Peyer's patch (tissue), 4 donors: ENCODE results near the gene BRCA1.

ENCODE experiments used
- CTCF ChIP-seq, 6 experiments: fragments of 450-650 bp in 4 of 6; fragments of 200-600 bp in 2 of 6; sonication (generic) in 1 of 6; IDR thresholded peaks; one replicate each; pipeline ENCODE4 v1.5.1; 2017 to 2019; ENCODE audit warnings: antibody characterized with exemption in 6 of 6, mild to moderate bottlenecking in 3 of 6, moderate library complexity in 1 of 6
- POLR2A ChIP-seq, 2 donors: fragments of 450-650 bp; IDR thresholded peaks; one replicate each; pipeline ENCODE4 v1.5.1; 2017; ENCODE audit warnings: antibody characterized with exemption in 2 of 2, mild to moderate bottlenecking in 2 of 2, moderate library complexity in 2 of 2

- TF ChIP-seq CTCF (IDR thresholded peaks at IDR 0.05) (no peak), POLR2A (IDR thresholded peaks at IDR 0.05) (no peak)
These were observed 39.7 kb downstream of the BRCA1 start for GRCh38 chr17:43085474-43085873.
